Mammary epithelial cell (primary cell): ENCODE results near the gene KNOP1.

Experiments used
- CTCF ChIP-seq, 2 donors: IDR thresholded peaks in 1 of 2; conservative IDR thresholded peaks in 1 of 2; 2 replicates each; pipeline ENCODE4 v1.5.1; 2011 to 2012; ENCODE audit warnings: inconsistent platforms in 2 of 2, low read length in 2 of 2, mild to moderate bottlenecking in 2 of 2, control low read depth in 1 of 2, low read depth in 1 of 2; ENCODE audit not compliant: insufficient read depth in 1 of 2; ENCODE audit errors: extremely low read depth in 1 of 2
- EZH2 ChIP-seq: IDR thresholded peaks from 2 replicates; pipeline ENCODE4 v1.6.1; 2012; ENCODE audit warnings: low read length, inconsistent platforms, borderline replicate concordance

- TF ChIP-seq CTCF (conservative IDR thresholded peaks at IDR 0.05 in 1 of 2, IDR thresholded peaks at IDR 0.05 in 1 of 2; ENCODE audit: extremely low read depth in 1 of 2, insufficient read depth in 1 of 2, low read depth in 1 of 2, low read length in 2 of 2) (no peak), EZH2 (no peak)
Observed at GRCh38 chr16:19728636-19728965, 10.6 kb upstream of the KNOP1 start.
